SU-DHL-6 (cell line): ENCODE results near the gene XYLT1.

Experiments
- H2AFZ ChIP-seq: fragments of 200-600 bp; sonication (generic); 2 replicates; pipeline ENCODE4 v1.6.1; 2014; ENCODE audit warnings: low read depth, mild to moderate bottlenecking, moderate library complexity, mixed read lengths, antibody characterized with exemption, low read length; ENCODE audit not compliant: severe bottlenecking
- H3F3A ChIP-seq: fragments of 200-600 bp; shearing (Covaris generic); 2 replicates; pipeline ENCODE4 v1.6.0; 2016; ENCODE audit warnings: antibody characterized with exemption, mild to moderate bottlenecking; ENCODE audit not compliant: insufficient read depth
- H3K27ac ChIP-seq: fragments of 200-600 bp; sonication (generic); 2 replicates; pipeline ENCODE4 v1.5.1; 2016; ENCODE audit warnings: low read depth, mild to moderate bottlenecking, low read length, moderate library complexity, mixed read lengths
- H3K27me3 ChIP-seq: fragments of 200-600 bp; sonication (generic), shearing (Covaris generic); 2 replicates; pipeline ENCODE4 v1.6.0; 2014; ENCODE audit warnings: mild to moderate bottlenecking, low read length
- H3K36me3 ChIP-seq: fragments of 200-600 bp; sonication (generic); 2 replicates; pipeline ENCODE4 v1.6.1; 2014; ENCODE audit warnings: mild to moderate bottlenecking, low read length, mixed read lengths
- H3K4me2 ChIP-seq: fragments of 300-600, 200-600 bp; shearing (Covaris generic), sonication (generic); 2 replicates; pipeline ENCODE4 v1.6.0; 2014; ENCODE audit warnings: low read length, low read depth, mild to moderate bottlenecking; ENCODE audit not compliant: poor library complexity, severe bottlenecking
- H3K4me3 ChIP-seq: fragments of 200-600 bp; sonication (generic); 2 replicates; pipeline ENCODE4 v1.5.1; 2014; ENCODE audit warnings: antibody characterized with exemption, low read length, mild to moderate bottlenecking, mixed read lengths; ENCODE audit not compliant: insufficient read depth, poor library complexity, severe bottlenecking
- H3K79me2 ChIP-seq: fragments of 200-600 bp; sonication (generic); 2 replicates; pipeline ENCODE4 v1.6.1; 2014; ENCODE audit warnings: mild to moderate bottlenecking, low read length, moderate library complexity; ENCODE audit not compliant: insufficient read depth
- H3K9ac ChIP-seq: fragments of 200-600 bp; sonication (generic); 2 replicates; pipeline ENCODE4 v1.7.0; 2014; ENCODE audit warnings: mild to moderate bottlenecking, low read length
- H3K9me2 ChIP-seq: fragments of 200-600 bp; sonication (generic); replicated peaks from 2 replicates; pipeline ENCODE4 v1.6.1; 2014; ENCODE audit warnings: low read length; ENCODE audit not compliant: insufficient read depth
- H3K9me3 ChIP-seq: fragments of 200-600 bp; sonication (generic); 2 replicates; pipeline ENCODE4 v1.6.1; 2014; ENCODE audit warnings: low read length, mixed read lengths; ENCODE audit not compliant: insufficient read depth
- H4K20me1 ChIP-seq: fragments of 200-600 bp; sonication (generic); 2 replicates; pipeline ENCODE4 v1.6.1; 2014; ENCODE audit warnings: low read depth, mild to moderate bottlenecking, antibody characterized with exemption, low read length, moderate library complexity, mixed read lengths
- CTCF ChIP-seq: fragments of 200-600 bp; sonication (generic); IDR thresholded peaks from one replicate; pipeline ENCODE4 v1.5.1; 2017; ENCODE audit warnings: antibody characterized with exemption, mild to moderate bottlenecking, low read length, moderate library complexity; ENCODE audit not compliant: insufficient read depth, poor library complexity, severe bottlenecking
- EZH2phosphoT487 ChIP-seq: fragments of 200-600 bp; sonication (generic), shearing (Covaris generic); conservative IDR thresholded peaks from 2 replicates; pipeline ENCODE4 v1.6.1; 2018; ENCODE audit warnings: mild to moderate bottlenecking, antibody characterized with exemption, low read length, moderate library complexity, mixed read lengths

XYLT1 gene

GRCh38 chr16:17446661-17447060, 24.1 kb downstream of the XYLT1 start:
- Histone ChIP-seq H3K4me3 (no peak overlapping the region), H3K27ac (no peak overlapping the region), H4K20me1 (no peaks in the 10 kb centered on the region), H3K9ac (no peak overlapping the region), H2AFZ (no peak overlapping the region), H3K27me3 (no peaks in the 10 kb centered on the region), H3K9me3 (no peaks in the 10 kb centered on the region), H3K36me3 (no peaks in the 10 kb centered on the region), H3F3A (peaks cover 29% of the 10 kb centered on the region), H3K79me2 (peaks cover 35% of the 10 kb centered on the region), H3K4me2 (no peak overlapping the region), H3K9me2 (no peaks in the 10 kb centered on the region)
- TF ChIP-seq CTCF (no peak), EZH2phosphoT487 (no peak)

- Histone ChIP-seq H3K9ac (no peak overlapping the region), H4K20me1 (no peaks in the 10 kb centered on the region), H3K9me2 (no peaks in the 10 kb centered on the region), H3K9me3 (no peaks in the 10 kb centered on the region), H2AFZ (no peak overlapping the region), H3K4me2 (no peak overlapping the region), H3K79me2 (peaks cover 34% of the 10 kb centered on the region), H3K4me3 (no peak overlapping the region), H3K27ac (no peak overlapping the region), H3F3A (peaks cover 23% of the 10 kb centered on the region), H3K36me3 (no peaks in the 10 kb centered on the region), H3K27me3 (no peaks in the 10 kb centered on the region)
- TF ChIP-seq CTCF (no peak), EZH2phosphoT487 (no peak)
Measured at GRCh38 chr16:17445421-17445820, 25.3 kb downstream of the XYLT1 start.

- Histone ChIP-seq H3K27me3 (no peaks in the 10 kb centered on the region), H3F3A (peaks cover 17% of the 10 kb centered on the region), H3K9me2 (no peaks in the 10 kb centered on the region), H3K36me3 (no peaks in the 10 kb centered on the region), H3K27ac (no peak overlapping the region), H3K4me2 (no peak overlapping the region), H3K9me3 (no peaks in the 10 kb centered on the region), H2AFZ (no peak overlapping the region), H3K79me2 (peaks cover 32% of the 10 kb centered on the region), H4K20me1 (no peaks in the 10 kb centered on the region), H3K9ac (no peak overlapping the region), H3K4me3 (no peak overlapping the region)
- TF ChIP-seq CTCF (no peak), EZH2phosphoT487 (no peak)
Measured at GRCh38 chr16:17444658-17445057, 26.1 kb downstream of the XYLT1 start.

- Histone ChIP-seq H3K9ac (no peak overlapping the region), H3K27ac (peak overlapping the region; percentile 44), H4K20me1 (no peaks in the 10 kb centered on the region), H3K4me3 (no peak overlapping the region), H3K4me2 (peak overlapping the region; percentile 35), H3F3A (peaks cover 14% of the 10 kb centered on the region), H3K27me3 (no peaks in the 10 kb centered on the region), H3K9me3 (no peaks in the 10 kb centered on the region), H2AFZ (no peak overlapping the region), H3K36me3 (no peaks in the 10 kb centered on the region; the same call in 1 of the 2 replicates), H3K79me2 (peaks cover 32% of the 10 kb centered on the region; the same call in 1 of the 2 replicates), H3K9me2 (no peaks in the 10 kb centered on the region)
- TF ChIP-seq EZH2phosphoT487, result no peak
- TF ChIP-seq CTCF, result no peak
Measured at GRCh38 chr16:17440131-17440530, 30.6 kb downstream of the XYLT1 start.
